GDM1 (cell line): ENCODE results near the gene LHFPL3.
"Not testable (repeated sequence)": the region's sequence is repeated elsewhere in the genome, so short reads cannot be mapped to it uniquely, and the experiment has no call there.

Experiments
- DNase-seq: peaks from one replicate; lab custom pipeline; 2025; lab: John Stamatoyannopoulos, UW

LHFPL3 gene

GRCh38 chr7:104895522-104896236, 567.3 kb downstream of the LHFPL3 start:
- no peak for DNase-seq

- no peak for DNase-seq
Observed at GRCh38 chr7:104898434-104898833, 570.0 kb downstream of the LHFPL3 start.

- no peak for DNase-seq
Observed at GRCh38 chr7:104900525-104901239, 572.3 kb downstream of the LHFPL3 start.

GRCh38 chr7:104901240-104901619, 572.8 kb downstream of the LHFPL3 start:
- DNase-seq, result no peak

- DNase-seq, result no peak
Observed at GRCh38 chr7:104902183-104902582, 573.8 kb downstream of the LHFPL3 start.

GRCh38 chr7:104903044-104903443, 574.6 kb downstream of the LHFPL3 start:
- DNase-seq, result no peak

- no peak for DNase-seq
Observed at GRCh38 chr7:104903846-104904245, 575.4 kb downstream of the LHFPL3 start.

- DNase-seq, result no peak
Observed at GRCh38 chr7:104906032-104906431, 577.6 kb downstream of the LHFPL3 start.

GRCh38 chr7:104906556-104906955, 578.2 kb downstream of the LHFPL3 start:
- DNase-seq, result no peak

- no peak for DNase-seq
Observed at GRCh38 chr7:104908636-104909035, 580.2 kb downstream of the LHFPL3 start.

- DNase-seq, result no peak
Observed at GRCh38 chr7:104909096-104909495, 580.7 kb downstream of the LHFPL3 start.

- DNase-seq, result no peak
Observed at GRCh38 chr7:104914421-104914820, 586.0 kb downstream of the LHFPL3 start.

- DNase-seq, result no peak
Observed at GRCh38 chr7:104921596-104921995, 593.2 kb downstream of the LHFPL3 start.

- no peak for DNase-seq
Observed at GRCh38 chr7:104922182-104923009, 594.0 kb downstream of the LHFPL3 start.

GRCh38 chr7:104923010-104923421, 594.6 kb downstream of the LHFPL3 start:
- peak; percentile 76 for DNase-seq

GRCh38 chr7:104926189-104926588, 597.8 kb downstream of the LHFPL3 start:
- DNase-seq, result not testable (repeated sequence)

- DNase-seq, result no peak
Observed at GRCh38 chr7:104926601-104927041, 598.2 kb downstream of the LHFPL3 start.

- DNase-seq, result no peak
Observed at GRCh38 chr7:104927055-104927454, 598.7 kb downstream of the LHFPL3 start.

GRCh38 chr7:104928721-104929400, 600.5 kb downstream of the LHFPL3 start:
- DNase-seq, result no peak

GRCh38 chr7:104929921-104930320, 601.5 kb downstream of the LHFPL3 start:
- no peak for DNase-seq

GRCh38 chr7:104931181-104931781, 602.9 kb downstream of the LHFPL3 start:
- no peak for DNase-seq

- no peak for DNase-seq
Observed at GRCh38 chr7:104933022-104933421, 604.6 kb downstream of the LHFPL3 start.
